ENCODE data around the gene HSPB9.

HSPB9 gene

GRCh38 chr17:42124256-42124655, 1.7 kb downstream of the HSPB9 start:
- no peak for TF ChIP-seq CTCF (IDR thresholded peaks at IDR 0.05; ENCODE audit: low read depth, low read length)
- DNase-seq (ENCODE audit: extremely low read depth, low read depth), result no peak

GRCh38 chr17:42125565-42125964, 3.0 kb downstream of the HSPB9 start:
- no peak for DNase-seq (ENCODE audit: extremely low read depth, low read depth)
- TF ChIP-seq CTCF (IDR thresholded peaks at IDR 0.05; ENCODE audit: low read depth, low read length), result no peak

GRCh38 chr17:42126836-42127235, 4.2 kb downstream of the HSPB9 start:
- no peak for DNase-seq (ENCODE audit: extremely low read depth, low read depth)
- TF ChIP-seq CTCF (IDR thresholded peaks at IDR 0.05; ENCODE audit: low read depth, low read length), result no peak

GRCh38 chr17:42127414-42127813, 4.8 kb downstream of the HSPB9 start:
- DNase-seq (ENCODE audit: extremely low read depth, low read depth), result no peak
- no peak for TF ChIP-seq CTCF (IDR thresholded peaks at IDR 0.05; ENCODE audit: low read depth, low read length)

- TF ChIP-seq CTCF (IDR thresholded peaks at IDR 0.05; ENCODE audit: low read depth, low read length), result no peak
Measured at GRCh38 chr17:42129109-42129837, 6.7 kb downstream of the HSPB9 start.

GRCh38 chr17:42130310-42130936, 7.8 kb downstream of the HSPB9 start:
- no peak for TF ChIP-seq CTCF (IDR thresholded peaks at IDR 0.05; ENCODE audit: low read depth, low read length)
- DNase-seq (ENCODE audit: extremely low read depth, low read depth), result no peak

More at GRCh38 chr17:42129109-42129837, 6.7 kb downstream of the HSPB9 start:
- no peak for DNase-seq (ENCODE audit: extremely low read depth, low read depth)

- DNase-seq (ENCODE audit: extremely low read depth, low read depth), result no peak
- TF ChIP-seq CTCF (IDR thresholded peaks at IDR 0.05; ENCODE audit: low read depth, low read length), result no peak
Measured at GRCh38 chr17:42131232-42131631, 8.6 kb downstream of the HSPB9 start.

Measured in AG09319 (cell line).